Activated T-cell treated with anti-CD3 and anti-CD28 coated beads, Interleukin-2, amount 50 U/mL, for 48 hours (primary cell): ENCODE results near the gene ACBD7.
A peak's percentile ranks its signal among the peaks of the same experiment; 100 is the strongest.

ENCODE experiments used
- DNase-seq, 2 experiments: peaks; one replicate each; pipeline ENCODE4 v3.0.0-alpha.2; 2020

Gene ACBD7

GRCh38 chr10:15088428-15089261 lies at the start of gene ACBD7:
TSS of gene ACBD7 (minus strand) at chr10:15088776. CDS start at chr10:15088728, 48 bp downstream.
- peak; percentile 87 to 90 for DNase-seq

- no peak for DNase-seq
Observed at GRCh38 chr10:15137636-15138035, 49.1 kb upstream of the ACBD7 start.

DNA sequence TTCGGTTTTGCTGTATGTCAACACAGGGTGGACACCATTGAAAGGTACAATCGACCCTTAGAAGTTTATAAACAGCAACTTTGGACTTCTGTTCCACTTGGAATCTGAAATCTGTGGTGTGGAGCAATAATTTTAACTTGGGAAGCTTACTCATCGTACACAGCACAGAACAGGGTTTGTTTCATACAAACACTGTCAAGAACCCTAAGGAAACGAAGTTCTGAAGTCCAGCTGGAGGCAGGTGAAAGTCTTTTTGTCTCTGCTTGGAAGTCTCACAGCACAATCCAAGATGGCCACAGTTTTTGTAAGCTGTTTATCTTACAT lies 48.4 kb upstream of the ACBD7 start:
- DNase-seq: no peak

- DNase-seq: no peak
Observed at GRCh38 chr10:15136129-15137035, 47.8 kb upstream of the ACBD7 start.

- no peak for DNase-seq
Observed at GRCh38 chr10:15131330-15131729, 42.8 kb upstream of the ACBD7 start.

DNA sequence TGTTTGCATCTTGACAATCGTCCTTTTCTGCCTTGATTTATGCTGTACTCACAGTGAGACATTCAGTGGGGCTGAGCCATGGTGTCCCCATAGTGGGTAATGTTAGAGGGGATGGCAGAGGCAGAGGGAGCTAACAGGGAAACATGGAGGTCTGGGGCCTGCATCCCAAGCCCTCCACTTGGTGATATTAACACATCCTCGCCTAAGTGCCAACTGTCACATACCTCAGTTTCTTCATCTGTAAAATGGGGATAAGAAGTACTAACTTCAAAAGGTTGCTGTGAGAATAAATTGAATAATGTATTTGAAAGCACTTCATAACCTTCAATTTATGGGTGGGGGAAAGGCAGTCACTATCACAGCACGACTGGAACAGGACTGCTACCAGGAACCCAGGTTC lies 36.3 kb upstream of the ACBD7 start:
- no peak for DNase-seq

DNA sequence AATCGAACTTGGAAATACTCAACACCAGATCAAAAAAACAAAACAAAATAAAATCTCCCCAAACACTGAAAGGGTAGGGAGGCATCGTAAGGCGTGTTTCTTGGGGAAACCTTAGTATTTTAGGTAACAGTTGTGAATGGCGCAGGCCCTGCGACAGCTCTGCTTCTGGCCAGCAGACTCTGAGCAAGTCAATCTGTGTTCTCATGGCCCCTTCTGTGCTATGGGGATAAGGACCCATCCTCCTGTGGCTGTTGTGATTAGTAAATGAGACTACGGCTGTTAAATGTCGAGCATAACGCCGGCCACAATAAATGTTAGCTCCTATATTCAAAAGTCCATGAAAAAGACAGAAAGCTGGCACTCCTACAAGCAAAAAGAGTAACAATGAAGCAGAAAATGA lies 35.6 kb upstream of the ACBD7 start:
- DNase-seq: no peak

DNA sequence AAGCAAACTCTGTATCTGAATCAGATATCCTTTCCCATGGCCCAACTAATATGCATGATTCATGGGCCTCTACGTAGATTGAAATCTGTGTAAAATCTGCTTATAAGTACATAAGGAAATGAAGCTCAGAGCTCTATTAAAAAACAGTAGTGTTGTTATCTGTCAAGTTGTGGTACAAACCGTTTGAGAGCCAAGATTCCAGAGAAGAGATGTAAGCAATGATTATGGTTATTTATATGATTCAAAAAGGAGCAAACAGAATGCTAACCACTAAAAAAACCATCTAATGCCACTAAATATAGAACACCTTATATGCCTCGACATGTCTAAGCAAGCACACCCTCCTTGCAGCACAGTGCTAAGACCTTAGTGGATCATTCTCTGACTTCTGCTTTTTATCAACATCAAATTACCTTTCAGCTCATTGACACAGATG lies 35.2 kb upstream of the ACBD7 start:
- no peak for DNase-seq

DNA sequence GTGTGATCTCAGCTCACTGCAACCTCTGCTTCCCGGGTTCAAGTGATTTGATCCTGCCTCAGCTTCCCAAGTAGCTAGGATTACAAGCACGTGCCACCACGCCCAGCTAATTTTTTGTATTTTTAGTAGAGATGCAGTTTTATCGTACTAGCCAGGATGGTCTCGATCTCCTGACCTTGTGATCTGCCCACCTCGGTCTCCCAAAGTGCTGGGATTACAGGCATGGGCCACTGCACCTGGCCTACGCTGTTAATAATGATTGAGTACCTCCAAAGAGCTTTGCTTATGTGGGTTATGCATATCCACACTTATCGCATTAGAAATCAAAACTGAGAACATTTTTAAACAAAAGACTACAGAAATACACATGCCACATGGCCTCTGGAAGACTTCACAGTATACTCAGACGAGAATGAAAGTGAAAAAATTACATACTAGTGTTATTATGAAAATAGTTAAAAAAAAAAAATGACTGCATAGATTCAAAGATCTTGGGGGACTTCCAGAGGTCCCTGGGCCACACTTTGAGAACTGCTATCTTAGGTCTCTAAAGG lies 34.0 kb upstream of the ACBD7 start:
- no peak for DNase-seq

DNA sequence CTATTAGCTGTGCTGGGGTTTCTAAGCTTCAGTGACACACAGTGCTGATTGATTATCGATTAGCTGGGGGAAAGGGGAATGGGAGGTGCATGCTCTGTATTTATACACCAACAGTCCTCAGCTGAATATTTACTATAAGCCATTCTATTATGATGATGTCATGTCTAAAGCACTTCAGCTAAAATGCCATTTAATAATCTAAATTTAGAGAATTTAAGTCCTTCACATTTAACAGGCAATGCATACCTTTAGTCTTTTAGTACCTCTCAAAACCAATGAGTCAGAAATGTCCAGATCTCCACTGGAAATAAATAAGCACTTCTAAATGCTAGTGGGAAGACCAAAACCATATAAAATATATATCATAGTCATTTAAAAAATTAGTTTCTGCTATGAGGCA lies 33.1 kb upstream of the ACBD7 start:
- no peak for DNase-seq

- DNase-seq: no peak
Observed at GRCh38 chr10:15120523-15120922, 31.9 kb upstream of the ACBD7 start.

- no peak for DNase-seq
Observed at GRCh38 chr10:15118615-15119014, 30.0 kb upstream of the ACBD7 start.

DNA sequence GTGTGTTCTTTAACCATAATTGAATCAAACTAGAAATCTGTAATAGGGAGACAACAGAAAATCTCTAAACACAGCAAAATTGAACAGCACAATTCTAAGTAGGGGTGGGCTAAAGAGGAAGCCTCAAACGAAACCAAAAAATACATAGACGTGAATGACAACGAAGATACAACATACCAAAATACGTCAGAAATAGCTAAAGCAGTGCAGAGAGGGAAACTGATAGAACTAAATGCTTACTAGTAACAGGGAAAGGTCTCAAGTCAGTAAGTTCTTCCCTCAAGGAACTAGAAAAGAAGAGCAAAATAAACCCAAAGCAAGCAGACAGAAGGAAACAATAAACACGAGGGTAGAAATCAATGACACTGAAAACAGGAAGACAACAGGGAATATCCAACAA lies 27.6 kb upstream of the ACBD7 start:
- DNase-seq: no peak

- DNase-seq: no peak
Observed at GRCh38 chr10:15113766-15114165, 25.2 kb upstream of the ACBD7 start.

- DNase-seq: no peak
Observed at GRCh38 chr10:15112657-15113056, 24.1 kb upstream of the ACBD7 start.

DNA sequence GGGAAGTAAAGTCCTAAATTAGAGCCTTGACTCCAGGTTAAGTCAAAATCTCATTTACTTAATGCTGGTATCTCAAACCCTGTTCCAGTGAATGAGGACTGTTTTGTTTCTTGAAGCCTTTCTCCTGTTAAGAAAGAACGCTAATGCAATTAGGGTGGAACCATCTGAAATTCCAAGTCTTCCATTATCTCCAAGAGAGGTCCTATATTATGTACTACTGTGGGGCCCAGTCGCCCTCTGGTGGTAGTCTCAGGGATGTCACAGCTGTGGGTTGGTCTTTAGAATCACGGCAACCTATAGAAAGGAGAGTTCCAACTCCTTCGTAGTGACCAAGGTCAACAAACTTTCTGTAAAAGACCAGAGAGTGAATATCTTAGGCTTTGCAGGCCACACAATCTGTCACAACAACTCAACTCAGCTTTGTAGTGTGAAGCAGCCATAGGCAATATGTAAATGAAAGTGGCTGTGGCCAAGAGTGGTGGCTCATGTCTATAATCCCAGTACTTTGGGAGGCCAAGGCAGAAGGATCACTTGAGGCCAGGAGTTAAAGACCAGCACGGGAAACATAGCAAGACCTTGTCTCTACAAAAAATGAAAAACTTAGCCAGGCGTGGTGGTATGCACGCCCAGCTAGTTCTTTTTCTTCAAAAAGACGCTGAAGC lies 17.9 kb upstream of the ACBD7 start:
- DNase-seq: peak; percentile 79 to 82

GRCh38 chr10:15103513-15103912 lies 14.9 kb upstream of the ACBD7 start:
- DNase-seq: no peak

DNA sequence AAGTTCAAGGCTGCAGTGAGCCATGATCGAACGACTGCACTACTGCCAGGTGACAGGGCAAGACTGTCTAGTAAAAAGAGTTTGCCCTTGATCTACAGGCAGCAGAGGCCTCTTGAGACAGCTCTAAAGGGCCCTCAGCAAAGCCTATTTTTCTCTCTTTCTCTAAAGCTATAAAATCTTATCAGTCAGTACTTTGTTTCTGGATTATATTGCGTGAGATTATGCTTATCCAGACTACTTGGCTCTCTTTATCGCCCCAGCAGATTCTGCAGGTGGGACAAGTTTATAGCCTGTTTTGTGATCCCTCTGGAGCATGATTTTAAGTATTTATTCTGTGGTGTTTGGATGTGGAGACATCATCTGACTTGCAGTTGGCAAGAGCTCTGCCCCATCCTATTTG lies 11.3 kb upstream of the ACBD7 start:
- DNase-seq: no peak

- peak; percentile 97 for DNase-seq
Observed at GRCh38 chr10:15097011-15097812, 8.6 kb upstream of the ACBD7 start, which contains the start of gene RPP38. TSS of gene RPP38 (plus strand) at chr10:15097355. CDS start at chr10:15103315, 5,960 bp downstream.

GRCh38 chr10:15096661-15097010 lies 8.1 kb upstream of the ACBD7 start:
- no peak for DNase-seq

GRCh38 chr10:15092855-15093408 lies 4.4 kb upstream of the ACBD7 start:
- DNase-seq: no peak

DNA sequence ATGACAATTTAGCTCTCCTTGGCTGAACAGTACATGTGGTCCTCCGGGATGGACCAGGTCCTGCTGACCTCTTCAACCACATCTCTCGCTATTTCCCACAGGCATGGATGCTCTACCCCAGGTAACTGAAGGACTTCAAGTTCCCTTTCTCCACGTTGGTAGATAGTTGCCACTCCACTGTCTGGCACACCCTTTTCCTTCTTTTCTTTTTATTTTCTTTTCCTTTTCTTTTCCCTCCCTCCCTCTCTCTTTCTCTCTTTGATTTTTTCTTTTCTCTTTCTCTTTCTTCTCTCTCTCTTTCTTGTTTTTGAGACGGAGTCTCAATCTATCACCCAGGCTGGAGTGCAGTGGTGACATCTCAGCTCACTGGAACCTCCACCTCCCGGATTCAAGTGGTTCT lies 2.8 kb upstream of the ACBD7 start:
- no peak for DNase-seq
